ENCODE measurements around the gene POTEI.
"Not testable (repeated sequence)": the region's sequence is repeated elsewhere in the genome, so short reads cannot be mapped to it uniquely, and the experiment has no call there.

DNA sequence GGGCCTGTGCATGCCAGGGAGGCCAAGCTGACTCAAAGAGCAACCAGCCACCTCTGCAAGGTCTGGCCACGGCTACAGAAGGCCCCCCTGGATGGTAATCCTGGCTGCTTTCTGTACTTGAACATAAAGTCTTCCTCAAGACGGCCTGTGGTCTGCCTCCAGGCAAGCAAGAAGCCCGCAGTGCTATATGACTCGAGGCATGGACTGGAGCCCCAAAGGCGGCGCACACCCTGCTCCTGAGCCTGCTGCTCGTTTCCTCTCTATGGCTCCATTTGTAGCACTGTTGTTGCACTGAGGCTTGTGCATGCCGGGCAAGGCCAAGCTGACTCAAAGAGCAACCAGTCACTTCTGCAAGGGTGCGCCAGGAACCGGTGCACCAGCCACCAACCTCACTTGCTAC, 57.3 kb downstream of the POTEI start:
- TF ChIP-seq, protein P1, sequence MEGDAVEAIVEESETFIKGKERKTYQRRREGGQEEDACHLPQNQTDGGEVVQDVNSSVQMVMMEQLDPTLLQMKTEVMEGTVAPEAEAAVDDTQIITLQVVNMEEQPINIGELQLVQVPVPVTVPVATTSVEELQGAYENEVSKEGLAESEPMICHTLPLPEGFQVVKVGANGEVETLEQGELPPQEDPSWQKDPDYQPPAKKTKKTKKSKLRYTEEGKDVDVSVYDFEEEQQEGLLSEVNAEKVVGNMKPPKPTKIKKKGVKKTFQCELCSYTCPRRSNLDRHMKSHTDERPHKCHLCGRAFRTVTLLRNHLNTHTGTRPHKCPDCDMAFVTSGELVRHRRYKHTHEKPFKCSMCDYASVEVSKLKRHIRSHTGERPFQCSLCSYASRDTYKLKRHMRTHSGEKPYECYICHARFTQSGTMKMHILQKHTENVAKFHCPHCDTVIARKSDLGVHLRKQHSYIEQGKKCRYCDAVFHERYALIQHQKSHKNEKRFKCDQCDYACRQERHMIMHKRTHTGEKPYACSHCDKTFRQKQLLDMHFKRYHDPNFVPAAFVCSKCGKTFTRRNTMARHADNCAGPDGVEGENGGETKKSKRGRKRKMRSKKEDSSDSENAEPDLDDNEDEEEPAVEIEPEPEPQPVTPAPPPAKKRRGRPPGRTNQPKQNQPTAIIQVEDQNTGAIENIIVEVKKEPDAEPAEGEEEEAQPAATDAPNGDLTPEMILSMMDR (conservative IDR thresholded peaks at IDR 0.05 in 1 of 2, IDR thresholded peaks at IDR 0.05 in 1 of 2; ENCODE audit: low read depth in 1 of 2, low read length in 2 of 2): not testable (repeated sequence)
- TF ChIP-seq EZH2 (IDR thresholded peaks at IDR 0.05; ENCODE audit: low read length, missing control alignments): not testable (repeated sequence)
